ENCODE measurements around the gene BMP7. TPM values are rescaled to one million over a fixed set of nuclear protein-coding genes. Genes with fewer than 3 reads are reported as not detected.

The BMP7 gene
- total and polyA plus RNA-seq, 11 donors, result 0.72 to 12.3 (median 3.7) TPM

- intact Hi-C loops (cut with DNase I), result no loop called here
- TF ChIP-seq CTCF (IDR thresholded peaks at IDR 0.05) (no peak), POLR2A (IDR thresholded peaks at IDR 0.05) (no peak)
- no peak overlapping the region for H3K27ac ChIP-seq
- peaks cover 0 to 23% (median 0%) of the 10 kb centered on the region in 9 donors for H3K27me3 ChIP-seq
- no peak for DNase-seq
- no peak for ATAC-seq
- H3K36me3 ChIP-seq, result no peaks in the 10 kb centered on the region
- no peaks in the 10 kb centered on the region for H3K4me1 ChIP-seq
- no peak overlapping the region for H3K4me3 ChIP-seq
- WGBS, 4 donors, result 76 to 82% (median 77%) methylated on average over 9 of the region's 9 CpGs
- H3K9me3 ChIP-seq, result no peaks in the 10 kb centered on the region
Observed at GRCh38 chr20:57309544-57310115, 43.2 kb upstream of the BMP7 start.

DNA sequence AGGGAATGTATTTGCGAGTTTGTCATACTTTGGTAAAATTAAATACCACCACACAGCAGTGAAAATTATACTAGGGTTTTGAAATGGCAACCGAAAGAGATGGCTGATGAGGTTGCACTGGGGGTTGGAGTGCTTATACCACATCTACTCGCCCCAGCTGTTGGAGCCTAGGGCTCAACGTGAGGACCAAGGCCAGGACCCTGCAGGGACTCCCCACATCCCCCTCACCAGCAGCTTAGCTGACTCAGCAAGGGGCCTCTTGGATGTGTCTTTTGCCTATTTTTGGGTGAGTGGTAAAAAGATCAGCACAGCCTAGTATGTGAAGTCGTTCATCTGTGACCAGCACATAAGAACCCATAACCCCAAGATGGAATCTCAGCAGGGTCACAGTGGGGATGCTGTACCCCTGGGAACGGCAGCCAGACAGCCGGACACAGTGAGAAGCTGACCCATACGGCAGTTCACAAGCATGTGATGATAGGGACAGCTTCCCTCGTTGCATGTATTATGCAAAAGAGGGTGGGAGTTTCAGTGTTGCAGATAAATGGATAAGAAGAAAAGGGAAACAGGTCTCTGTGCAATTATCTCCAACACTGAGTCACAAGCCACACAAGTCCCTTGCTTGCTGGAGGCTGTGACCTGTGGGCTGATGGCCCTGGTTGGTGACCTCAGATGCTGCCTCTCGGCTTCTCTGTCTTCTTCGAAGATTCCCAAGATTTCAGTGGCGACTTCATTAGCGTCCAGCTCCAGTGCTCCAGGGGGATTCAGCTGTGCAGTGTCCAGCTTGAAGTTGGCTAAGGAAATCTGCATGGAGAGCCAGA, 42.2 kb upstream of the BMP7 start:
- Histone ChIP-seq H3K4me3 (no peak overlapping the region), H3K4me1 (no peaks in the 10 kb centered on the region), H3K27ac (no peak overlapping the region), H3K9me3 (no peaks in the 10 kb centered on the region), H3K27me3 (peaks cover 0 to 23% (median 0%) of the 10 kb centered on the region in 9 donors), H3K36me3 (no peaks in the 10 kb centered on the region)
- TF ChIP-seq CTCF (IDR thresholded peaks at IDR 0.05) (no peak), POLR2A (IDR thresholded peaks at IDR 0.05) (no peak)
- no peak for DNase-seq
- no peak for ATAC-seq
- intact Hi-C loops (cut with DNase I), result no loop called here
- WGBS, 4 donors, result 46 to 64% (median 60%) methylated on average over 13 of the region's 13 CpGs

- Histone ChIP-seq H3K9me3 (no peaks in the 10 kb centered on the region), H3K4me3 (no peak overlapping the region), H3K27ac (no peak overlapping the region), H3K27me3 (peaks cover 0 to 13% (median 0%) of the 10 kb centered on the region in 9 donors), H3K36me3 (no peaks in the 10 kb centered on the region), H3K4me1 (no peaks in the 10 kb centered on the region)
- intact Hi-C loops (cut with DNase I), result no loop called here
- 87 to 94% (median 91%) methylated on average over 4 to 5 of the region's 5 CpGs for WGBS, 4 donors
- no peak for DNase-seq
- TF ChIP-seq CTCF (IDR thresholded peaks at IDR 0.05) (no peak), POLR2A (IDR thresholded peaks at IDR 0.05) (no peak)
- no peak for ATAC-seq
Observed at GRCh38 chr20:57306747-57307146, 40.3 kb upstream of the BMP7 start.

GRCh38 chr20:57301026-57301425, 34.6 kb upstream of the BMP7 start:
- H3K4me1 ChIP-seq, result no peaks in the 10 kb centered on the region
- no peaks in the 10 kb centered on the region for H3K9me3 ChIP-seq
- H3K27me3 ChIP-seq, result peaks cover 0 to 2% (median 0%) of the 10 kb centered on the region in 9 donors
- no peak for ATAC-seq
- WGBS, 4 donors, result 68 to 69% (median 69%) methylated on average over 13 to 14 of the region's 14 CpGs
- intact Hi-C loops (cut with DNase I), result no loop called here
- no peak for DNase-seq
- H3K36me3 ChIP-seq, result no peaks in the 10 kb centered on the region
- no peak overlapping the region for H3K27ac ChIP-seq
- TF ChIP-seq POLR2A (IDR thresholded peaks at IDR 0.05) (no peak), CTCF (IDR thresholded peaks at IDR 0.05) (no peak)
- H3K4me3 ChIP-seq, result no peak overlapping the region
